KMS-11 (cell line): ENCODE data around the gene ZGLP1.

ENCODE experiments used
- H2AFZ ChIP-seq: fragments of 200-600 bp; sonication (generic); 2 replicates; pipeline ENCODE4 v1.6.1; 2016; ENCODE audit warnings: antibody characterized with exemption, mixed run types, low read depth
- H3K27ac ChIP-seq: fragments of 200-600 bp; sonication (generic); 2 replicates; pipeline ENCODE4 v1.6.1; 2016; ENCODE audit warnings: mild to moderate bottlenecking, mixed run types
- H3K27me3 ChIP-seq: fragments of 200-600 bp; sonication (generic); 2 replicates; pipeline ENCODE4 v1.6.1; 2017; ENCODE audit warnings: mild to moderate bottlenecking, low read depth, mixed run types, moderate library complexity; ENCODE audit not compliant: insufficient read depth
- H3K36me3 ChIP-seq: fragments of 200-600 bp; sonication (generic); 2 replicates; pipeline ENCODE4 v1.6.1; 2017; ENCODE audit warnings: mild to moderate bottlenecking, mixed run types; ENCODE audit not compliant: insufficient read depth
- H3K4me1 ChIP-seq: fragments of 200-600 bp; sonication (generic); 2 replicates; pipeline ENCODE4 v1.6.1; 2016; ENCODE audit warnings: mild to moderate bottlenecking, low read depth, mixed run types; ENCODE audit not compliant: poor library complexity, severe bottlenecking
- H3K4me2 ChIP-seq: fragments of 200-600 bp; sonication (generic); 2 replicates; pipeline ENCODE4 v1.7.0; 2016; ENCODE audit warnings: mild to moderate bottlenecking, mixed run types
- H3K4me3 ChIP-seq: fragments of 200-600 bp; sonication (generic); IDR thresholded peaks from 2 replicates; pipeline ENCODE4 v1.6.1; 2017; ENCODE audit warnings: low read depth, low read length, mixed read lengths; ENCODE audit not compliant: insufficient read depth
- H3K79me2 ChIP-seq: fragments of 200-600 bp; sonication (generic); 2 replicates; pipeline ENCODE4 v1.6.1; 2016; ENCODE audit warnings: low read depth, mixed run types; ENCODE audit not compliant: insufficient read depth
- H3K9ac ChIP-seq: fragments of 200-600 bp; sonication (generic); 2 replicates; pipeline ENCODE4 v1.6.1; 2016; ENCODE audit warnings: mild to moderate bottlenecking, mixed run types
- H4K20me1 ChIP-seq: fragments of 200-600 bp; sonication (generic); 2 replicates; pipeline ENCODE4 v1.6.1; 2016; ENCODE audit warnings: mild to moderate bottlenecking, mixed run types; ENCODE audit not compliant: insufficient read depth
- TF ChIP-seq, protein P1 (sequence below): fragments of 200-600 bp; sonication (generic); conservative IDR thresholded peaks from 2 replicates; pipeline ENCODE4 v1.6.1; 2017; ENCODE audit warnings: low read depth, mild to moderate bottlenecking, antibody characterized with exemption, low read length, moderate library complexity, mixed read lengths

The ZGLP1 gene

DNA sequence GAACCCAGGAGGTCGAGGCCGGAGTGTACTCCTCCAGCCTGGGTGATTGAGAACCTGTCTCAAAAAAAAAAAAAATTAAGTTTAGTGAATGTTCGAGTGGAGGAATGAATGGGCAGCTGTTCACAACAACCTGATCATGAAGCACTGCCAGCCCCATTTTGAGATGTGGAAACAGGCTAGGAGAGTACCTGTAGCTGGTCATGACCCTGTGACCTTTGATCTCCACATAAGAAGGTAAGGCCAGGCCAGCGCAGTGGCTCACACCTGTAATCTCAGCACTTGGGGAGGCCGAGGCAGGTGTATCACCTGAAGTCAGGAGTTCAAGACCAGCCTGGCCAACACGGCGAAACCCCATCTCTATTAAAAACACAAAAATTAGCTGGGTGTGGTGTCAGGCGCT lies 16.1 kb upstream of the ZGLP1 start:
- no peaks in the 10 kb centered on the region for H4K20me1 ChIP-seq
- H3K36me3 ChIP-seq: peaks cover 9% of the 10 kb centered on the region; the same call in 1 of the 2 replicates
- peaks cover 7% of the 10 kb centered on the region for H3K79me2 ChIP-seq
- no peak overlapping the region for H3K27ac ChIP-seq
- H3K4me2 ChIP-seq: no peak overlapping the region
- no peak overlapping the region for H3K4me3 ChIP-seq
- H3K4me1 ChIP-seq: no peaks in the 10 kb centered on the region
- no peaks in the 10 kb centered on the region for H3K27me3 ChIP-seq
- H2AFZ ChIP-seq: no peak overlapping the region
- TF ChIP-seq, protein P1, sequence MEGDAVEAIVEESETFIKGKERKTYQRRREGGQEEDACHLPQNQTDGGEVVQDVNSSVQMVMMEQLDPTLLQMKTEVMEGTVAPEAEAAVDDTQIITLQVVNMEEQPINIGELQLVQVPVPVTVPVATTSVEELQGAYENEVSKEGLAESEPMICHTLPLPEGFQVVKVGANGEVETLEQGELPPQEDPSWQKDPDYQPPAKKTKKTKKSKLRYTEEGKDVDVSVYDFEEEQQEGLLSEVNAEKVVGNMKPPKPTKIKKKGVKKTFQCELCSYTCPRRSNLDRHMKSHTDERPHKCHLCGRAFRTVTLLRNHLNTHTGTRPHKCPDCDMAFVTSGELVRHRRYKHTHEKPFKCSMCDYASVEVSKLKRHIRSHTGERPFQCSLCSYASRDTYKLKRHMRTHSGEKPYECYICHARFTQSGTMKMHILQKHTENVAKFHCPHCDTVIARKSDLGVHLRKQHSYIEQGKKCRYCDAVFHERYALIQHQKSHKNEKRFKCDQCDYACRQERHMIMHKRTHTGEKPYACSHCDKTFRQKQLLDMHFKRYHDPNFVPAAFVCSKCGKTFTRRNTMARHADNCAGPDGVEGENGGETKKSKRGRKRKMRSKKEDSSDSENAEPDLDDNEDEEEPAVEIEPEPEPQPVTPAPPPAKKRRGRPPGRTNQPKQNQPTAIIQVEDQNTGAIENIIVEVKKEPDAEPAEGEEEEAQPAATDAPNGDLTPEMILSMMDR: no peak
- H3K9ac ChIP-seq: no peak overlapping the region

DNA sequence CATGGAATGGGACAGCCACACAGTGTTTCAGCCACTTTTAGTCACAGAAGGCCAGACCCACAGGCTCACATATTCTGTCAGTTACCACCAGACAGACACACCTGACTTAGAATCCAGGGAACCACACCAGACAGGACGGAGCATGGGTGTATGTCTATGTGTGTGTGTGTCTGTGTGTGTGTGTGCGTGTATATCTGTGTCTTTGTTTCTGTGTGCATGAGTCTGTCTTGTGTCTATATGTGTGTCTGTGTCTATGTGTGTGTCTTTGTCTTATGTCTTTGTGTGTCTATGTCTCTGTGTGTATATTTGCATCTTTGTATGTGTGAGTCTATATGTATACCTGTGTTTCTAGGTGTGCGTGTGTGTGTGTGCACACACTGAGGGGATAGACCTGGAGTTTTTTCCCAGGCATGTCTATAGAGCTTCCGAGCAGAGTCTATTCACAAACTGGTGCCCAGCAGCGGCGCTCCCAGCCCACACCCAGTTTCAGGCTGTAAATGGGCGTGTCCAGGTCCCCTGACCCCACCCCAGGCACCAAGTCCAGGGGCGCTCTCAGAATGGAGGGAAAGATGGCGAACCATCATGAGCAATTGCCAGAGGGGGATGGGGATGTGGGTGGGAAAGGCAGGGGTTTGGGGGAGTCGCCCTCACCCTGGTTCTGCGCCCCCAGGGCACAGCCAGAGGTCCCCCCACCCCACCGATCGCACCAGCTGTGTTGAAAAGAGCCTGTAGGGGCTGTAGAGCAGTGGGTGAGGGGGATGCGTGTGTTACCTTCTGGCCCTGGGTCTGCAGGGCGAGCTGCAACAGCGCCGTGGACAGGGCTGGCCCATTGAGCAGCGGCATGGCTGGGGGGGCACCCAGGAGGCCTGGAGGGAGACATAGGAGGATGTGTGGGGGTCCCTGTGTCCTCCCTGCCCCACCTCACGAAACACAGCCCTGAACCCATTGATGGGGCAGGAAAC lies 12.5 kb upstream of the ZGLP1 start:
- no peaks in the 10 kb centered on the region for H4K20me1 ChIP-seq
- no peaks in the 10 kb centered on the region for H3K27me3 ChIP-seq
- peaks cover 9% of the 10 kb centered on the region; the same call in 1 of the 2 replicates for H3K36me3 ChIP-seq
- H3K4me2 ChIP-seq: no peak overlapping the region
- H3K79me2 ChIP-seq: no peaks in the 10 kb centered on the region
- TF ChIP-seq, protein P1: no peak
- H3K4me1 ChIP-seq: no peaks in the 10 kb centered on the region
- no peak overlapping the region for H3K4me3 ChIP-seq
- no peak overlapping the region for H3K9ac ChIP-seq
- H2AFZ ChIP-seq: no peak overlapping the region
- no peak overlapping the region for H3K27ac ChIP-seq

DNA sequence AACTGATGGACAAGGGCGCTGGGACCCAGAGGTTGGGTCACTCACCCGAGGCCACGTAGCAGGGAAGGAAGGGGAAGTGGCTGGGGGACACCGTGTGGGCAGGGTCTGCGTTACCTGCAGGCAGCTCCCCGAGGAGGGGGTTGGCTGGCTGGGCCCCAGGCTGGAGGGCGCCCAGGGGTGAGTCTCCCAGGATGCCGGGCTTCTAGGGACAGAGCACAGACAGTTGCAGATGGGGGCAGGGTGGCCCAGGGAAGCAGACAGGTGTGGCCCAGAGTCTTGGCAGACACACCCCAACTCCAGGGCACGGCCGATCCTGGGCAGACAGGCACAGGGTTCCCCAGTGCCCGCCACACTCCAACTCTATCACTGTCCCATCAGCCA lies 11.8 kb upstream of the ZGLP1 start:
- Histone ChIP-seq H3K4me1 (peaks cover under 1% of the 10 kb centered on the region), H3K4me3 (no peak overlapping the region), H3K9ac (no peak overlapping the region), H3K27me3 (no peaks in the 10 kb centered on the region), H3K36me3 (peaks cover 9% of the 10 kb centered on the region; the same call in 1 of the 2 replicates), H3K79me2 (no peaks in the 10 kb centered on the region), H4K20me1 (no peaks in the 10 kb centered on the region), H2AFZ (no peak overlapping the region), H3K27ac (no peak overlapping the region), H3K4me2 (no peak overlapping the region)
- TF ChIP-seq, protein P1: no peak

- no peak overlapping the region for H3K4me3 ChIP-seq
- H3K4me2 ChIP-seq: no peak overlapping the region
- H4K20me1 ChIP-seq: no peaks in the 10 kb centered on the region
- H3K79me2 ChIP-seq: no peaks in the 10 kb centered on the region
- H3K9ac ChIP-seq: no peak overlapping the region
- no peaks in the 10 kb centered on the region for H3K27me3 ChIP-seq
- no peak overlapping the region for H2AFZ ChIP-seq
- no peak overlapping the region for H3K27ac ChIP-seq
- TF ChIP-seq, protein P1: no peak
- H3K4me1 ChIP-seq: peaks cover 6% of the 10 kb centered on the region
- H3K36me3 ChIP-seq: peaks cover 7% of the 10 kb centered on the region; the same call in 1 of the 2 replicates
Observed at GRCh38 chr19:10320602-10321416, 11.2 kb upstream of the ZGLP1 start.
